ENCODE data around the gene KCTD14.

Gene KCTD14

GRCh38 chr11:78009062-78009461 lies 14.0 kb downstream of the KCTD14 start:
- TF ChIP-seq CTCF (IDR thresholded peaks at IDR 0.05; ENCODE audit: low read length) = no peak
- TF ChIP-seq EZH2 (IDR thresholded peaks at IDR 0.05; ENCODE audit: borderline replicate concordance, low read length) = no peak
- no peak overlapping the region for H3K4me3 ChIP-seq (ENCODE audit: low read depth, low read length, poor library complexity, severe bottlenecking)
- H3F3A ChIP-seq (ENCODE audit: insufficient read depth, low read length) = no peaks in the 10 kb centered on the region
- no peaks in the 10 kb centered on the region for H4K20me1 ChIP-seq (ENCODE audit: insufficient read depth, low read length)
- H2AFZ ChIP-seq (ENCODE audit: low read length) = no peak overlapping the region
- H3K9ac ChIP-seq (ENCODE audit: low read length) = no peak overlapping the region
- no peaks in the 10 kb centered on the region for H3K36me3 ChIP-seq (ENCODE audit: insufficient read depth, low read length)
- no peaks in the 10 kb centered on the region for H3K79me2 ChIP-seq (ENCODE audit: insufficient read depth, low read length)
- H3K27ac ChIP-seq (ENCODE audit: low read depth, low read length, poor library complexity, severe bottlenecking) = no peak overlapping the region
- no peaks in the 10 kb centered on the region for H3K27me3 ChIP-seq (ENCODE audit: insufficient read depth, low read length)
- H3K9me2 ChIP-seq (ENCODE audit: low read depth, low read length) = no peaks in the 10 kb centered on the region
- H3K4me1 ChIP-seq (ENCODE audit: insufficient read depth, low read length, severe bottlenecking) = no peaks in the 10 kb centered on the region
- H3K9me3 ChIP-seq (ENCODE audit: low read length) = no peaks in the 10 kb centered on the region
- no peak overlapping the region for H3K4me2 ChIP-seq (ENCODE audit: low read length)

DNA sequence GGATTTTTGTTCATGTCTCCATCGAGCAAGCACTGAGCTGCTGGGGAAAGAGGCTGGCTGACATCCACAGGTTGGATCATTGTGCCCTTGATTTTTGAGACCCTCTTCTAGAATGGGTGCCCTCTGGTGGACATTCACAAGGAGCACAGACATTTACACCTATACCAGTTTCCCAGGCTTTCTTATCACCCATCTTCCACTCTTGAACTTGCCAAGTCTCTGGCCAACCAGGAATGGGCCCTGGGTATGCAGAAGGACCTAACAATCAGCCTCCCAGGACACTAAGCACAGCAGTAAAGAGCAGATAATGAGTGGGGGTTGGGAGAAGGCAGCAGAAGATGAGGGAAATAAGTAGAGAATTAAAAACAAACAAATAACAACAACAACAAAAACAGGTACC lies 22.9 kb downstream of the KCTD14 start:
- no peaks in the 10 kb centered on the region for H3K79me2 ChIP-seq (ENCODE audit: insufficient read depth, low read length)
- no peaks in the 10 kb centered on the region for H3K36me3 ChIP-seq (ENCODE audit: insufficient read depth, low read length)
- no peaks in the 10 kb centered on the region for H3K9me3 ChIP-seq (ENCODE audit: low read length)
- H3K4me3 ChIP-seq (ENCODE audit: low read depth, low read length, poor library complexity, severe bottlenecking) = no peak overlapping the region
- no peaks in the 10 kb centered on the region for H3K27me3 ChIP-seq (ENCODE audit: insufficient read depth, low read length)
- H3K4me2 ChIP-seq (ENCODE audit: low read length) = no peak overlapping the region
- no peak overlapping the region for H2AFZ ChIP-seq (ENCODE audit: low read length)
- no peaks in the 10 kb centered on the region for H3K9me2 ChIP-seq (ENCODE audit: low read depth, low read length)
- no peaks in the 10 kb centered on the region for H4K20me1 ChIP-seq (ENCODE audit: insufficient read depth, low read length)
- H3F3A ChIP-seq (ENCODE audit: insufficient read depth, low read length) = no peaks in the 10 kb centered on the region
- H3K9ac ChIP-seq (ENCODE audit: low read length) = no peak overlapping the region
- TF ChIP-seq CTCF (IDR thresholded peaks at IDR 0.05; ENCODE audit: low read length) (peak; percentile 74), EZH2 (IDR thresholded peaks at IDR 0.05; ENCODE audit: borderline replicate concordance, low read length) (no peak)
- peaks cover 11% of the 10 kb centered on the region for H3K4me1 ChIP-seq (ENCODE audit: insufficient read depth, low read length, severe bottlenecking)
- H3K27ac ChIP-seq (ENCODE audit: low read depth, low read length, poor library complexity, severe bottlenecking) = no peak overlapping the region

DNA sequence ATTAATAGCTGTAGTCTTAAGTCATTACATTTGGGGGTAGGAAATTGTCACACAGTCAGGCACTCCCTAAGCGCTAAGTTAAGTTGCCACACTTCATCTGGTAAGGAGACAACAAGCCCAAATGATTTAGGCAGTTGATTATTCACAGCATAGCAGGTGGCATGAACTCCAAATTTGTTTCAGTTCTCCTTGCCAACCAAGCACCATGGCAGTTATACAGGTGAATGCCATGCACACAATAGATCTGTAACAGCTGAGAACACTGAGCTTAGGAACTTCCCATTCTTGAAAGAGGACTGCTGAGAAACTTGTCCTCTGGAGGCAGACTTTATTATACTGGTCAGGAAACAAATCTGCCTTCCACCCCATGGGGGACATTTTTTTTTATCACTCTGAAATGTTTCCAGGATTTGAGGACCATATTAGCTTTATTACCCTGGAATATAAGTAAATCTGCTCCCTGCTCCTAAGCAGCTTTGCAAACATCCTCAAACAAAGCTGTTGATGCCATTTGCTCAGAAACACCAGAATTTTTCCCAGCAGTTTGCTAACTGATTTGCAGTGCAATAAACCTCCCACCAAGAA lies 23.5 kb downstream of the KCTD14 start:
- Histone ChIP-seq H3F3A (ENCODE audit: insufficient read depth, low read length) (no peaks in the 10 kb centered on the region), H3K9me2 (ENCODE audit: low read depth, low read length) (no peaks in the 10 kb centered on the region), H3K79me2 (ENCODE audit: insufficient read depth, low read length) (no peaks in the 10 kb centered on the region), H2AFZ (ENCODE audit: low read length) (no peak overlapping the region), H3K4me1 (ENCODE audit: insufficient read depth, low read length, severe bottlenecking) (peaks cover 14% of the 10 kb centered on the region), H3K27ac (ENCODE audit: low read depth, low read length, poor library complexity, severe bottlenecking) (no peak overlapping the region), H4K20me1 (ENCODE audit: insufficient read depth, low read length) (no peaks in the 10 kb centered on the region), H3K36me3 (ENCODE audit: insufficient read depth, low read length) (no peaks in the 10 kb centered on the region), H3K9ac (ENCODE audit: low read length) (no peak overlapping the region), H3K4me2 (ENCODE audit: low read length) (no peak overlapping the region), H3K27me3 (ENCODE audit: insufficient read depth, low read length) (no peaks in the 10 kb centered on the region), H3K9me3 (ENCODE audit: low read length) (no peaks in the 10 kb centered on the region), H3K4me3 (ENCODE audit: low read depth, low read length, poor library complexity, severe bottlenecking) (no peak overlapping the region)
- TF ChIP-seq EZH2 (IDR thresholded peaks at IDR 0.05; ENCODE audit: borderline replicate concordance, low read length) (no peak), CTCF (IDR thresholded peaks at IDR 0.05; ENCODE audit: low read length) (no peak)
